T-cell (primary cell): ENCODE results near the gene NUDT7. TPM values are rescaled to one million over a fixed set of nuclear protein-coding genes. Genes with fewer than 3 reads are reported as not detected.

Source experiments
- ATAC-seq, 4 experiments: fragments of 200-7000 bp in 3 of 4; fragments of 150-1000 bp in 1 of 4; cut with Tn5 transposase; replicated peaks in 1 of 4; 1 replicate in 3 of 4; 2 replicates in 1 of 4; pipeline ENCODE4 v1.10.0; 2021; ENCODE audit warnings: moderate library complexity in 3 of 4, mild to moderate bottlenecking in 2 of 4, moderate number of reproducible peaks in 1 of 4
- CTCF ChIA-PET, 2 donors: fragments of 300-600 bp; sonication (Branson Sonifier 250); formaldehyde crosslinking; loops; one replicate each; lab custom pipeline; 2022; ENCODE audit warnings: antibody characterized with exemption in 2 of 2; lab: Charles Lee
- POLR2A ChIA-PET, 2 donors: fragments of 300-600 bp; sonication (Branson Sonifier 250); formaldehyde crosslinking; loops; one replicate each; lab custom pipeline; 2022; ENCODE audit warnings: antibody characterized with exemption in 2 of 2; lab: Charles Lee
- DNase-seq, 35 experiments: peaks; one replicate each; pipeline versions ENCODE4 v3.0.0 to v3.0.0-alpha.2; 2013 to 2023
- H3K27ac ChIP-seq: one replicate; pipeline ENCODE4 v1.5.1; 2013; ENCODE audit warnings: low read length
- H3K27me3 ChIP-seq, 2 experiments: replicated peaks in 1 of 2; 1 replicate in 1 of 2; 2 replicates in 1 of 2; pipeline versions ENCODE4 v1.6.1 to v1.7.0; 2013; ENCODE audit warnings: low read length in 1 of 2, mixed read lengths in 1 of 2; ENCODE audit not compliant: control insufficient read depth in 2 of 2, insufficient read depth in 2 of 2; ENCODE audit errors: extremely low read depth in 1 of 2
- H3K36me3 ChIP-seq, 2 donors: 1 replicate in 1 of 2; 2 replicates in 1 of 2; pipeline versions ENCODE4 v1.6.1 to v1.7.0; 2013; ENCODE audit warnings: low read length in 1 of 2; ENCODE audit not compliant: control insufficient read depth in 2 of 2, insufficient read depth in 1 of 2; ENCODE audit errors: extremely low read depth in 1 of 2
- H3K4me1 ChIP-seq, 2 experiments: 1 replicate in 1 of 2; 2 replicates in 1 of 2; pipeline versions ENCODE4 v1.6.1 to v1.7.0; 2013; ENCODE audit warnings: low read length in 2 of 2, mixed read lengths in 1 of 2; ENCODE audit not compliant: insufficient read depth in 2 of 2, control insufficient read depth in 1 of 2; ENCODE audit errors: extremely low read depth in 1 of 2
- H3K4me3 ChIP-seq, 2 donors: 1 replicate in 1 of 2; 2 replicates in 1 of 2; pipeline versions ENCODE4 v1.5.1 to v1.7.0; 2013; ENCODE audit warnings: mild to moderate bottlenecking in 2 of 2, low read length in 1 of 2, moderate library complexity in 1 of 2; ENCODE audit not compliant: control insufficient read depth in 1 of 2; ENCODE audit errors: extremely low read depth in 1 of 2
- H3K9me3 ChIP-seq: 2 replicates; pipeline ENCODE4 v1.7.0; 2013
- H3K27ac Mint-ChIP-seq, 2 donors: one replicate each; pipeline ENCODE4 v1.8.0; 2020 to 2021; ENCODE audit warnings: mild to moderate bottlenecking in 2 of 2, mixed read lengths in 2 of 2
- H3K27me3 Mint-ChIP-seq, 2 donors: one replicate each; pipeline ENCODE4 v1.8.0; 2021 to 2022; ENCODE audit warnings: mixed read lengths in 2 of 2
- H3K36me3 Mint-ChIP-seq: one replicate; pipeline ENCODE4 v1.8.0; 2021; ENCODE audit warnings: mixed read lengths
- H3K4me1 Mint-ChIP-seq, 3 donors: one replicate each; pipeline ENCODE4 v1.8.0; 2020 to 2022; ENCODE audit warnings: mixed read lengths in 3 of 3, mild to moderate bottlenecking in 1 of 3
- H3K4me3 Mint-ChIP-seq, 3 donors: one replicate each; pipeline ENCODE4 v1.8.0; 2020 to 2022; ENCODE audit warnings: mild to moderate bottlenecking in 3 of 3, mixed read lengths in 3 of 3, moderate library complexity in 3 of 3
- H3K9me3 Mint-ChIP-seq, 3 donors: one replicate each; pipeline ENCODE4 v1.8.0; 2020 to 2022; ENCODE audit warnings: mixed read lengths in 3 of 3
- WGBS: methylation state at CpG from one replicate; pipeline ENCODE4 v1.1.5; 2013; ENCODE audit warnings: missing lambda C conversion rate; ENCODE audit not compliant: insufficient coverage; 5-methylcytosine and 5-hydroxymethylcytosine counted together
- total RNA-seq, 35 experiments: library from RNA in 6 of 35; stranded (reverse) in 6 of 35; fragments of 120-200 nt in 1 of 35; gene quantifications; one replicate each; pipeline versions ENCODE4 v1.2.1 to v1.2.4 and lab custom pipeline; 2013 to 2026

The NUDT7 gene
- total RNA-seq, 5 donors from 2014 or later (not counting 1 experiment from before 2014, with no cell fraction given) = 2.7 to 9.1 (median 4.7) TPM

DNA sequence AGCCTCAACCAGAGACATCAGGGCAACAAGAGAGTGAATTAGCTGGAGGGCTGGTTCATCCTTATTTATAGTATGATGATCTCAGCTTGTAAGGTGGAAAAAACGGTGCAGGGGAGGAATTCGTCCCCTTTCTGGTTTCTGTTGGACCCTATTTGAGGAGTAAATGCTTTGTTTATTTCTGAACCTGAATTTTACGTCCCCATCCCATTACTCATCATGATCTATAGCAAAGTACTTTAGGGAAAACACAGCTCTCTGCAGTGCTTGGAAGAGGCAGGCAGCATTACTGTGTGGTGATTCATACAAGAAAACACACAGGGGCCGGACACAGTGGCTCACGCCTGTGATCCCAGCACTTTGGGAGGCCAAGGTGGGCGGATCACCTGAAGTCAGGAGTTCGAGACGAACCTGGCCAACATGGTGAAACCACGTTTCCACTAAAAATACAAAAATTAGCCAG, 58.1 kb downstream of the NUDT7 start:
- Mint-ChIP-seq H3K4me1 (no peaks in the 10 kb centered on the region), H3K27me3 (peaks cover 10 to 12% of the 10 kb centered on the region in 2 donors), H3K4me3 (no peak overlapping the region), H3K36me3 (no peaks in the 10 kb centered on the region), H3K27ac (no peak overlapping the region), H3K9me3 (no peaks in the 10 kb centered on the region)
- Histone ChIP-seq H3K4me3 (no peak overlapping the region), H3K4me1 (no peaks in the 10 kb centered on the region), H3K36me3 (no peaks in the 10 kb centered on the region), H3K9me3 (no peaks in the 10 kb centered on the region), H3K27ac (no peak overlapping the region), H3K27me3 (peaks cover 0 to 2% of the 10 kb centered on the region in 2 experiments)
- WGBS = 78% methylated on average over 4 of the region's 9 CpGs
- ChIA-PET POLR2A (no interaction called here), CTCF (no interaction called here)
- no peak for ATAC-seq
- no peak for DNase-seq

- peaks cover 0 to 2% of the 10 kb centered on the region in 2 experiments for H3K27me3 ChIP-seq
- H3K27ac ChIP-seq = no peak overlapping the region
- DNase-seq = no peak
- Mint-ChIP-seq H3K4me3 (no peak overlapping the region), H3K36me3 (no peaks in the 10 kb centered on the region), H3K4me1 (no peaks in the 10 kb centered on the region), H3K27ac (no peak overlapping the region), H3K9me3 (no peaks in the 10 kb centered on the region), H3K27me3 (peaks cover 12 to 13% of the 10 kb centered on the region in 2 donors)
- POLR2A ChIA-PET = no interaction called here
- no peak for ATAC-seq
- H3K4me3 ChIP-seq = no peak overlapping the region
- CTCF ChIA-PET = no interaction called here
- no peaks in the 10 kb centered on the region for H3K36me3 ChIP-seq
- H3K9me3 ChIP-seq = no peaks in the 10 kb centered on the region
- H3K4me1 ChIP-seq = no peaks in the 10 kb centered on the region
Measured at GRCh38 chr16:77781091-77781490, 58.8 kb downstream of the NUDT7 start.

GRCh38 chr16:77782694-77783093, 60.4 kb downstream of the NUDT7 start:
- no peak for DNase-seq
- Histone ChIP-seq H3K27ac (no peak overlapping the region), H3K27me3 (peaks cover under 1 to 3% of the 10 kb centered on the region in 2 experiments), H3K4me3 (no peak overlapping the region), H3K36me3 (no peaks in the 10 kb centered on the region), H3K4me1 (no peaks in the 10 kb centered on the region), H3K9me3 (no peaks in the 10 kb centered on the region)
- no CpG with 5 or more reads among the region's 2 CpGs for WGBS
- Mint-ChIP-seq H3K27ac (no peak overlapping the region), H3K4me3 (no peak overlapping the region), H3K4me1 (peaks cover 0 to 4% (median under 1%) of the 10 kb centered on the region in 3 donors), H3K36me3 (no peaks in the 10 kb centered on the region), H3K9me3 (no peaks in the 10 kb centered on the region), H3K27me3 (peaks cover 26 to 28% of the 10 kb centered on the region in 2 donors)
- ATAC-seq = no peak
- POLR2A ChIA-PET = no interaction called here
- CTCF ChIA-PET = no interaction called here

GRCh38 chr16:77784441-77785372, 62.4 kb downstream of the NUDT7 start:
- Mint-ChIP-seq H3K27me3 (peaks cover 36 to 42% of the 10 kb centered on the region in 2 donors), H3K9me3 (no peaks in the 10 kb centered on the region), H3K4me1 (peaks cover 5 to 16% (median 12%) of the 10 kb centered on the region in 3 donors), H3K27ac (no peak overlapping the region), H3K4me3 (no peak overlapping the region), H3K36me3 (no peaks in the 10 kb centered on the region)
- POLR2A ChIA-PET = interaction anchor here in 1 of 2 donors (0.6 kb wide), 1 partner anchor 11 kb away, joined by 7 read pairs; no protein-coding TSS in a partner anchor
- peaks cover 0 to 13% of the 10 kb centered on the region in 2 experiments for H3K4me1 ChIP-seq
- ATAC-seq = no peak
- 93% methylated on average over 31 of the region's 38 CpGs for WGBS
- H3K36me3 ChIP-seq = no peaks in the 10 kb centered on the region
- H3K4me3 ChIP-seq = no peak overlapping the region
- CTCF ChIA-PET = no interaction called here
- DNase-seq = no peak
- peaks cover 10 to 22% of the 10 kb centered on the region in 2 experiments for H3K27me3 ChIP-seq
- H3K27ac ChIP-seq = no peak overlapping the region
- no peaks in the 10 kb centered on the region for H3K9me3 ChIP-seq

- H3K36me3 ChIP-seq = no peaks in the 10 kb centered on the region
- peaks cover 40 to 49% of the 10 kb centered on the region in 2 donors for H3K27me3 Mint-ChIP-seq
- peaks cover 5 to 16% (median 12%) of the 10 kb centered on the region in 3 donors for H3K4me1 Mint-ChIP-seq
- peaks cover 0 to 13% of the 10 kb centered on the region in 2 experiments for H3K4me1 ChIP-seq
- H3K27me3 ChIP-seq = peaks cover 13 to 28% of the 10 kb centered on the region in 2 experiments
- POLR2A ChIA-PET = no interaction called here
- no peaks in the 10 kb centered on the region for H3K36me3 Mint-ChIP-seq
- ATAC-seq (no peak), DNase-seq (no peak)
- CTCF ChIA-PET = no interaction called here
- H3K4me3 ChIP-seq = no peak overlapping the region
- no peak overlapping the region for H3K27ac ChIP-seq
- no peak overlapping the region for H3K27ac Mint-ChIP-seq
- H3K9me3 Mint-ChIP-seq = no peaks in the 10 kb centered on the region
- no peak overlapping the region for H3K4me3 Mint-ChIP-seq
- H3K9me3 ChIP-seq = no peaks in the 10 kb centered on the region
- 83% methylated on average over 1 of the region's 2 CpGs for WGBS
Measured at GRCh38 chr16:77785373-77785764, 63.1 kb downstream of the NUDT7 start.

GRCh38 chr16:77786186-77786847, 64.0 kb downstream of the NUDT7 start:
- no peak overlapping the region for H3K27ac Mint-ChIP-seq
- no peaks in the 10 kb centered on the region for H3K9me3 Mint-ChIP-seq
- H3K4me1 Mint-ChIP-seq = peaks cover 5 to 16% (median 12%) of the 10 kb centered on the region in 3 donors
- no peak for ATAC-seq
- Histone ChIP-seq H3K27me3 (peaks cover 13 to 29% of the 10 kb centered on the region in 2 experiments), H3K36me3 (no peaks in the 10 kb centered on the region), H3K4me3 (no peak overlapping the region), H3K27ac (no peak overlapping the region), H3K4me1 (peaks cover 0 to 13% of the 10 kb centered on the region in 2 experiments), H3K9me3 (no peaks in the 10 kb centered on the region)
- 89% methylated on average over 3 of the region's 5 CpGs for WGBS
- ChIA-PET POLR2A (no interaction called here), CTCF (interaction anchor here in 1 of 2 donors (0.5 kb wide), 1 partner anchor 35 kb away, joined by 5 read pairs; no protein-coding TSS in a partner anchor)
- H3K27me3 Mint-ChIP-seq = peaks cover 50 to 55% of the 10 kb centered on the region in 2 donors
- DNase-seq = no peak
- H3K36me3 Mint-ChIP-seq = no peaks in the 10 kb centered on the region
- no peak overlapping the region for H3K4me3 Mint-ChIP-seq
